Measurements from ENCODE around the gene USP24.

DNA sequence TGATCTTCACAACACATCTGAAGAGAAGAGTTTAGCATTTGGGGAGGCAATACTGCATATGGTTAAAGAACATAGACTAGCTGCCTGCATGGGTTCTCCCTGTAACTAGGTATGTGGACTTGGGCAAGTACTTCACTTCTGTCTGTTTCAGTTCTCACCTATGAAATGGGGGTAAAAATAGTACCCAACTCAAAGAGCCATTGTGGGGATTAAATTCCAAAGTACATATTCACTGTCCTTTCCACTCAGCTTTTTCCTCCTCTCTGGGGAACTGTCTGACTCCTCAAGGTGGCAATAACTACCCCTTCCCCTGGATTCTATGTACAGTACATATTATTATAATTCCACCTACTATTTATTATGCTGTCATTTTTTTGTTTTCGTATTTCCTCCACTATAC, 44.7 kb downstream of the USP24 start:
- no peak for TF ChIP-seq POLR2A (IDR thresholded peaks at IDR 0.05)
- TF ChIP-seq, protein P1, sequence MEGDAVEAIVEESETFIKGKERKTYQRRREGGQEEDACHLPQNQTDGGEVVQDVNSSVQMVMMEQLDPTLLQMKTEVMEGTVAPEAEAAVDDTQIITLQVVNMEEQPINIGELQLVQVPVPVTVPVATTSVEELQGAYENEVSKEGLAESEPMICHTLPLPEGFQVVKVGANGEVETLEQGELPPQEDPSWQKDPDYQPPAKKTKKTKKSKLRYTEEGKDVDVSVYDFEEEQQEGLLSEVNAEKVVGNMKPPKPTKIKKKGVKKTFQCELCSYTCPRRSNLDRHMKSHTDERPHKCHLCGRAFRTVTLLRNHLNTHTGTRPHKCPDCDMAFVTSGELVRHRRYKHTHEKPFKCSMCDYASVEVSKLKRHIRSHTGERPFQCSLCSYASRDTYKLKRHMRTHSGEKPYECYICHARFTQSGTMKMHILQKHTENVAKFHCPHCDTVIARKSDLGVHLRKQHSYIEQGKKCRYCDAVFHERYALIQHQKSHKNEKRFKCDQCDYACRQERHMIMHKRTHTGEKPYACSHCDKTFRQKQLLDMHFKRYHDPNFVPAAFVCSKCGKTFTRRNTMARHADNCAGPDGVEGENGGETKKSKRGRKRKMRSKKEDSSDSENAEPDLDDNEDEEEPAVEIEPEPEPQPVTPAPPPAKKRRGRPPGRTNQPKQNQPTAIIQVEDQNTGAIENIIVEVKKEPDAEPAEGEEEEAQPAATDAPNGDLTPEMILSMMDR (IDR thresholded peaks at IDR 0.05): no peak
